PFSK-1 (cell line): ENCODE results near the gene ZNF823.
A peak's percentile ranks its signal among the peaks of the same experiment; 100 is the strongest.

Experiments used
- FOXP2 ChIP-seq: optimal IDR thresholded peaks from 2 replicates; pipeline ENCODE3; 2011; ENCODE audit warnings: borderline replicate concordance, control low read depth, inconsistent platforms; ENCODE audit not compliant: insufficient read depth; ENCODE audit errors: extremely low read length, extremely low read depth
- POLR2AphosphoS5 ChIP-seq: IDR thresholded peaks from 2 replicates; pipeline ENCODE4 v1.6.1; 2012; ENCODE audit warnings: low read depth, mild to moderate bottlenecking, control low read depth, low read length, moderate library complexity
- SIN3A ChIP-seq: IDR thresholded peaks from 2 replicates; pipeline ENCODE4 v1.6.1; 2012; ENCODE audit warnings: mild to moderate bottlenecking, low read length, moderate library complexity, borderline replicate concordance; ENCODE audit not compliant: insufficient read depth
- TAF1 ChIP-seq: IDR thresholded peaks from 2 replicates; pipeline ENCODE4 v1.6.1; 2012; ENCODE audit warnings: low read length, control low read depth, borderline replicate concordance; ENCODE audit not compliant: insufficient read depth
- TF ChIP-seq, protein P1 (sequence below), 2 experiments: IDR thresholded peaks; 2 replicates each; pipeline versions ENCODE4 v1.6.1 to v1.8.0; 2011 to 2012; ENCODE audit warnings: low read depth in 2 of 2, low read length in 2 of 2, control low read depth in 1 of 2, inconsistent platforms in 1 of 2, mild to moderate bottlenecking in 1 of 2, moderate library complexity in 1 of 2; ENCODE audit not compliant: insufficient read depth in 1 of 2

The ZNF823 gene

GRCh38 chr19:11693505-11694499 lies 44.9 kb downstream of the ZNF823 start:
- TF ChIP-seq, protein P1, sequence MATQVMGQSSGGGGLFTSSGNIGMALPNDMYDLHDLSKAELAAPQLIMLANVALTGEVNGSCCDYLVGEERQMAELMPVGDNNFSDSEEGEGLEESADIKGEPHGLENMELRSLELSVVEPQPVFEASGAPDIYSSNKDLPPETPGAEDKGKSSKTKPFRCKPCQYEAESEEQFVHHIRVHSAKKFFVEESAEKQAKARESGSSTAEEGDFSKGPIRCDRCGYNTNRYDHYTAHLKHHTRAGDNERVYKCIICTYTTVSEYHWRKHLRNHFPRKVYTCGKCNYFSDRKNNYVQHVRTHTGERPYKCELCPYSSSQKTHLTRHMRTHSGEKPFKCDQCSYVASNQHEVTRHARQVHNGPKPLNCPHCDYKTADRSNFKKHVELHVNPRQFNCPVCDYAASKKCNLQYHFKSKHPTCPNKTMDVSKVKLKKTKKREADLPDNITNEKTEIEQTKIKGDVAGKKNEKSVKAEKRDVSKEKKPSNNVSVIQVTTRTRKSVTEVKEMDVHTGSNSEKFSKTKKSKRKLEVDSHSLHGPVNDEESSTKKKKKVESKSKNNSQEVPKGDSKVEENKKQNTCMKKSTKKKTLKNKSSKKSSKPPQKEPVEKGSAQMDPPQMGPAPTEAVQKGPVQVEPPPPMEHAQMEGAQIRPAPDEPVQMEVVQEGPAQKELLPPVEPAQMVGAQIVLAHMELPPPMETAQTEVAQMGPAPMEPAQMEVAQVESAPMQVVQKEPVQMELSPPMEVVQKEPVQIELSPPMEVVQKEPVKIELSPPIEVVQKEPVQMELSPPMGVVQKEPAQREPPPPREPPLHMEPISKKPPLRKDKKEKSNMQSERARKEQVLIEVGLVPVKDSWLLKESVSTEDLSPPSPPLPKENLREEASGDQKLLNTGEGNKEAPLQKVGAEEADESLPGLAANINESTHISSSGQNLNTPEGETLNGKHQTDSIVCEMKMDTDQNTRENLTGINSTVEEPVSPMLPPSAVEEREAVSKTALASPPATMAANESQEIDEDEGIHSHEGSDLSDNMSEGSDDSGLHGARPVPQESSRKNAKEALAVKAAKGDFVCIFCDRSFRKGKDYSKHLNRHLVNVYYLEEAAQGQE (IDR thresholded peaks at IDR 0.05; ENCODE audit: insufficient read depth in 1 of 2, low read depth in 2 of 2, low read length in 2 of 2): no peak
- no peak for TF ChIP-seq FOXP2
- peak; percentile 61; the same call in 1 of the 2 replicates for TF ChIP-seq TAF1
- TF ChIP-seq POLR2AphosphoS5: peak; percentile 87

DNA sequence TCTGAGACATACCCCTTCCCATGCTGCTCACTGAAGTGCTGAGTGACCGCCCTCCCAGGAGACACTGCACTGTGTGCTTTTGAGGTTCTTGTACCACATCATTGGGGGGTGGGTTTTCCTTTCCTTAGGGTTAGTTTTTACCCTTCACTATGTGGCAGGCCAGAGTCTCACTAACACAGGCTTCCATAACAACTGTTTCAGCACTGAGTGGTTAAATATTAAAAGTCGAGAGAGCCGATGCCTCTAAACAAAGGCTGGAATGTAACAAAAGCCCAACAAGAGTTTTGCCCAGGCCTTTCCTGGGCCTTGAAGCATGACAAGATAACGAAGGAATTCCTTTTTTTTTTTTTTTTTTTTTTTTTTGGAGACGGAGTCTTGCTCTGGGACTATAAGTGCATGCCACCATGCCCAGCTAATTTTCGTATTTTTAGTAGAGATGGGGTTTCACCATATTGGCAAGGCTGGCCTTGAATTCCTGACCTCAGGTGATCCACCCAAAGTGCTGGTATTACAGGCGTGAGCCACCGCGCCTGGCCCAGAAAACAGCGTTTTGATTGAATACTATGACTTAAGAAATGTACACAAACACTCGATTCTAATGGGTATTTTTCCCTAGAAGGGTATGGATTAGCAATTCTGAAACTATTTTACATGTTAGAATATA lies 46.5 kb downstream of the ZNF823 start:
- TF ChIP-seq FOXP2 (no peak), POLR2AphosphoS5 (no peak), SIN3A (no peak), TAF1 (no peak)
- TF ChIP-seq, protein P1 (IDR thresholded peaks at IDR 0.05; ENCODE audit: insufficient read depth in 1 of 2, low read depth in 2 of 2, low read length in 2 of 2): no peak

DNA sequence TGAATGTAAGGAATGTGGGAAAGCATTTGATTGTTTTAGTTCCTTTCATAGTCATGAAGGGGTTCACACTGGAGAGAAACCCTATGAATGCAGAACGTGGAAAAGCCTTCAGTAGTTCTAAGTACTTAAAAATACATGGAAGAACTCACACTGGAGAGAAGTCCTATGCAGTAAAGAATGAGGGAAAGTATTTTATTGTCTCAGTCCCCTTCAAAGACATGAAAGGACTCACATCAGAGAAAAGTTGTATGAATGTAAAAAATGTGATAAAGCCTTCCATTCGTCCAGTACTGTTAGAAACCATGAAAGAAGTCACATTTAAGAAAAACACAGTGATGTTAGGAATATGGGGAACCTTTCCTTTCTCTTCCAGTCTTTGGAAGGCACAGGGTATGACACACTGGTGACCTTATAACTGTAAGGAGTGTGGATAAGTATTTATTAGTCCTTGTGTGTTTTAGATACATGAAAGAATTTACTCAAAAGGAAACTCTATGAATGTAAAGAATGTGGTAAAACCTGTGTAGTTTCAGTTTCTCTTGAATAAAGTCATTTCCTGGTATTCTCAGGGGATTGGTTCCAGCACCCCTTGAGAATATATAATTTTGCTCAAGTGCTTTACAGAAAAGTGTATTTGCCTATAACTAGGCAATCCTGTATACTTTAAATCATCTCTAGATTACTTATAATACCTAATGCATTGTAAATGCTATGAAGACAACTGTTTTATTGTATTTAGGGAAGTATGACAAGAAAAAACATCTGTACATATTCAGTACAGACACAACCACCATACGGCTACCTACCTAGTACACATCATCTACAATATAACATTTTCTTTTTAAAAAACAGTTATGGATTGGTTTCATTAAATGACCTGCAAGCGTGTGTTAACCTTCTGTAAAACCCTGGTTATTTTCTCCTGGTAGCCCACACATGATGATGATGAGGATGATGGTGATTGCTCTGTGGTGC lies 52.8 kb downstream of the ZNF823 start:
- TF ChIP-seq POLR2AphosphoS5 (no peak), SIN3A (no peak), FOXP2 (no peak), TAF1 (no peak)
- TF ChIP-seq, protein P1 (IDR thresholded peaks at IDR 0.05; ENCODE audit: insufficient read depth in 1 of 2, low read depth in 2 of 2, low read length in 2 of 2): no peak

- TF ChIP-seq FOXP2 (no peak), TAF1 (no peak), POLR2AphosphoS5 (no peak)
Observed at GRCh38 chr19:11684987-11685675, 53.6 kb downstream of the ZNF823 start.
